Panc1 (cell line): ENCODE results near the gene SLCO3A1. TPM values are rescaled to one million over a fixed set of nuclear protein-coding genes. Genes with fewer than 3 reads are reported as not detected.
A peak's percentile ranks its signal among the peaks of the same experiment; 100 is the strongest.
"Not testable (repeated sequence)": the region's sequence is repeated elsewhere in the genome, so short reads cannot be mapped to it uniquely, and the experiment has no call there.

Experiments
- ATAC-seq: fragments of 200-7000 bp; cut with Tn5 transposase; 2 replicates; pipeline ENCODE4 v1.9.1; 2020; ENCODE audit warnings: mild to moderate bottlenecking, moderate library complexity
- BruUV-seq: library from RNA; stranded (reverse); fragments of 400-500 nt; replicated peaks from 2 replicates; lab custom pipeline; 2021; lab: Mats Ljungman, UMichigan
- CTCF ChIA-PET: fragments of 300-600 bp; sonication (Branson Sonifier 250); formaldehyde crosslinking; loops from one replicate; lab custom pipeline; 2022; ENCODE audit warnings: antibody characterized with exemption; lab: Charles Lee
- POLR2A ChIA-PET: fragments of 300-600 bp; sonication (Branson Sonifier 250); formaldehyde crosslinking; loops from one replicate; lab custom pipeline; 2022; ENCODE audit warnings: antibody characterized with exemption; lab: Charles Lee
- DNase-seq: peaks from one replicate; pipeline ENCODE4 v3.0.0-alpha.2; 2010; ENCODE audit warnings: low read depth, low spot score
- H3K27ac ChIP-seq: 2 replicates; pipeline ENCODE4 v1.5.1; 2011; ENCODE audit warnings: mild to moderate bottlenecking, low read length, inconsistent platforms
- H3K27me3 ChIP-seq: fragments of 200-500 bp; sonication (Bioruptor generic); 2 replicates; pipeline ENCODE4 v1.6.0; 2014; ENCODE audit warnings: low read length, inconsistent platforms; ENCODE audit not compliant: control insufficient read depth, insufficient read depth
- H3K36me3 ChIP-seq: fragments of 200-500 bp; sonication (Bioruptor generic); 2 replicates; pipeline ENCODE4 v1.5.1; 2014; ENCODE audit warnings: inconsistent platforms, mild to moderate bottlenecking, low read length, moderate library complexity; ENCODE audit not compliant: control insufficient read depth, insufficient read depth
- H3K4me1 ChIP-seq: 2 replicates; pipeline ENCODE4 v1.5.1; 2011; ENCODE audit warnings: inconsistent platforms, mild to moderate bottlenecking, low read length, moderate library complexity; ENCODE audit not compliant: control insufficient read depth, insufficient read depth
- H3K4me3 ChIP-seq, 2 experiments: 2 replicates each; pipeline ENCODE4 v1.5.1; 2011 to 2012; ENCODE audit warnings: low read depth in 2 of 2, low read length in 2 of 2, mild to moderate bottlenecking in 2 of 2, inconsistent platforms in 1 of 2, moderate library complexity in 1 of 2
- H3K9me3 ChIP-seq: fragments of 200-500 bp; sonication (Bioruptor generic); 2 replicates; pipeline ENCODE4 v1.5.1; 2014; ENCODE audit warnings: low read depth, mild to moderate bottlenecking, inconsistent platforms, low read length, moderate library complexity; ENCODE audit not compliant: control insufficient read depth, insufficient read depth
- POLR2AphosphoS5 ChIP-seq: IDR thresholded peaks from 2 replicates; pipeline ENCODE4 v1.6.1; 2012; ENCODE audit warnings: mild to moderate bottlenecking, low read depth, low read length, moderate library complexity
- SIN3A ChIP-seq: IDR thresholded peaks from 2 replicates; pipeline ENCODE4 v1.6.1; 2012; ENCODE audit warnings: low read depth, mild to moderate bottlenecking, low read length, moderate library complexity, borderline replicate concordance; ENCODE audit not compliant: insufficient read depth
- TCF7L2 ChIP-seq: IDR thresholded peaks from 2 replicates; pipeline ENCODE4 v1.6.1; 2011; ENCODE audit warnings: mild to moderate bottlenecking, low read depth, low read length, inconsistent platforms
- in situ Hi-C: cut with HindIII; loops from 2 replicates; pipeline ENCODE4 v1.10.0; 2016; ENCODE audit warnings: low sequenced_read_pairs, low pct_unique_long_range_greater_than_20kb
- intact Hi-C: fragments of 100-400 bp; cut with micrococcal nuclease; formaldehyde crosslinking; loops from one replicate; pipeline ENCODE4 v1.10.0; 2022; ENCODE audit not compliant: unreplicated experiment
- total RNA-seq: library from RNA; stranded (reverse); gene quantifications from one replicate; pipeline ENCODE4 v1.2.1, GENCODE V29; 2021; ENCODE audit not compliant: unreplicated experiment
- TF ChIP-seq, protein P1 (sequence below): fragments of 450-650 bp; IDR thresholded peaks from 2 replicates; pipeline ENCODE4 v1.5.1; 2017; ENCODE audit warnings: mild to moderate bottlenecking
- TF ChIP-seq, protein P2 (sequence below), 2 experiments: IDR thresholded peaks; 2 replicates each; pipeline ENCODE4 v1.6.1; 2011 to 2012; ENCODE audit warnings: low read depth in 2 of 2, control low read depth in 1 of 2, low read length in 1 of 2, mild to moderate bottlenecking in 1 of 2, moderate library complexity in 1 of 2; ENCODE audit not compliant: insufficient read depth in 1 of 2

SLCO3A1 gene
- total RNA-seq, 1 experiment from 2014 or later, result 20.6 TPM

DNA sequence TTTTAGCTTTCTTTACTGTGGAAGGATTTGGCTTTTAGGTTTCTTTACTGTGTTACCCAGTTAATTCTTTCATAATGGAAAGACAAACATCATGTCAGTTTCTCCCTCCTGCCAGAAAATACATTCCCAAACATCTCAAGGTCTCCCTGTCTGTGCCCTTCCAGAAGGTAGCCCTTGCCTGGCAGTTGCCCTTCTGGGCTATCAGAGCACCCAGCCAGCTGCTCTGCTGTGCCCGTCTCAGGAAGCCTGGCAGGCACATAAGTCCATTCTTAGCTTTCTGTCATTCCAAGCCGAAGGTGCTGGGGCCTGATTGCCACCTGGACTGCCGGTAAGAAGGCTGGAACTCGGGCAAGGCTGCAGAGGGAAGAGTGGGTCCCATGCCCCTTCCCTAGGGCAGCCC lies 203.4 kb downstream of the SLCO3A1 start:
- H3K27me3 ChIP-seq, result no peaks in the 10 kb centered on the region
- no peaks in the 10 kb centered on the region for H3K36me3 ChIP-seq
- ATAC-seq (no peak), DNase-seq (no peak)
- in situ Hi-C loops, result no loop called here
- POLR2A ChIA-PET, result no interaction called here
- no peak for TF ChIP-seq TCF7L2
- TF ChIP-seq SIN3A, result no peak
- TF ChIP-seq POLR2AphosphoS5, result no peak
- TF ChIP-seq, protein P1, sequence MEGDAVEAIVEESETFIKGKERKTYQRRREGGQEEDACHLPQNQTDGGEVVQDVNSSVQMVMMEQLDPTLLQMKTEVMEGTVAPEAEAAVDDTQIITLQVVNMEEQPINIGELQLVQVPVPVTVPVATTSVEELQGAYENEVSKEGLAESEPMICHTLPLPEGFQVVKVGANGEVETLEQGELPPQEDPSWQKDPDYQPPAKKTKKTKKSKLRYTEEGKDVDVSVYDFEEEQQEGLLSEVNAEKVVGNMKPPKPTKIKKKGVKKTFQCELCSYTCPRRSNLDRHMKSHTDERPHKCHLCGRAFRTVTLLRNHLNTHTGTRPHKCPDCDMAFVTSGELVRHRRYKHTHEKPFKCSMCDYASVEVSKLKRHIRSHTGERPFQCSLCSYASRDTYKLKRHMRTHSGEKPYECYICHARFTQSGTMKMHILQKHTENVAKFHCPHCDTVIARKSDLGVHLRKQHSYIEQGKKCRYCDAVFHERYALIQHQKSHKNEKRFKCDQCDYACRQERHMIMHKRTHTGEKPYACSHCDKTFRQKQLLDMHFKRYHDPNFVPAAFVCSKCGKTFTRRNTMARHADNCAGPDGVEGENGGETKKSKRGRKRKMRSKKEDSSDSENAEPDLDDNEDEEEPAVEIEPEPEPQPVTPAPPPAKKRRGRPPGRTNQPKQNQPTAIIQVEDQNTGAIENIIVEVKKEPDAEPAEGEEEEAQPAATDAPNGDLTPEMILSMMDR, result no peak
- no peaks in the 10 kb centered on the region for H3K4me1 ChIP-seq
- no peak overlapping the region for H3K4me3 ChIP-seq
- no TSS peak for BruUV-seq
- no peak overlapping the region for H3K27ac ChIP-seq
- CTCF ChIA-PET, result no interaction called here
- no peaks in the 10 kb centered on the region for H3K9me3 ChIP-seq
- intact Hi-C loops, result no loop called here

DNA sequence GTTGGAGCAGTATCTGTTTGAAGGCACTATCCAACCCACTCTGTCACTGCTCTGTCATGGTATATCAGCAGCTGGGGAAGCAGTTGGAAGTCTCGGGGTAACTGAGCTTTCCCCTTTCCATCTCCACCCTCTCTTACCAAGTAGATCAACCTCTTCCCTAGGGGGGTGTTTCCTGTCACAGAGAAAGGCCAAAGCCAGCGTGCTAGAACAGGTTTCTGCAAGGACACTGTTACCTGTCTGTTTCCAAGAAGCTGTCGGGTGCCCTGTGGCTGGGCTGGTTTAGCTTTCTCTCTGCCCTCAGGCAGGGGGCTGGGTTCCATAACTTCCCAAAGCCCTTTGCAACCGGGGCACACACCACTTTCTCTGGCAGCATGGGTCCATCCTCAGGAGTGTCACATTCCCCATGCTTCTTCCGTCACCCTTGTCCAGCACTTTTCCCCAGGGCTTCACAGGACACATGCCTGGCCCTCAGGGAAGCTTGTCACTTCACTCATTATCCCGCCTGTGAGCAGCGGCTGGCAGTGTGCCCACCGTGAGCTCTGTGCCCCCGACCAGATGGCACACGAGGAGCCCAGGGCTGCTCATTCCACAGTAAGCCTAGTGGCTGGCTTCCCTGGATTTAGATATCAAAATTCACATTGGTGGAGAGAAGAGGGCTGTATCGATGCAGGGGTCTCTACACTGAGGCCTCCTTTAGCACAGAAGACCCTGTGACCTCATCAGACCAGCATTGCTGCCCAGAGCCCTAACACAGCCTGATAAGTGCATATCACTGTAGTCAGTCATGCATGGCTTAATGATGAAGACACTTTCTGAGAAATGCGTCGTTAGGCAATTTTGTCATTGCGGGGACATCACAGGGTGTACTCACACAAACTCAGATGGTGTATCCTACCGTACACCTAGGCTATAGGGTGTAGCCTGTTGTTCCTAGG lies 205.8 kb downstream of the SLCO3A1 start:
- ATAC-seq, result 0 out of 2 replicates have a peak, but pooled peaks have one; percentile 21
- in situ Hi-C loops, result no loop called here
- ChIA-PET POLR2A (no interaction called here), CTCF (no interaction called here)
- TF ChIP-seq, protein P1, result no peak
- TF ChIP-seq, protein P2, sequence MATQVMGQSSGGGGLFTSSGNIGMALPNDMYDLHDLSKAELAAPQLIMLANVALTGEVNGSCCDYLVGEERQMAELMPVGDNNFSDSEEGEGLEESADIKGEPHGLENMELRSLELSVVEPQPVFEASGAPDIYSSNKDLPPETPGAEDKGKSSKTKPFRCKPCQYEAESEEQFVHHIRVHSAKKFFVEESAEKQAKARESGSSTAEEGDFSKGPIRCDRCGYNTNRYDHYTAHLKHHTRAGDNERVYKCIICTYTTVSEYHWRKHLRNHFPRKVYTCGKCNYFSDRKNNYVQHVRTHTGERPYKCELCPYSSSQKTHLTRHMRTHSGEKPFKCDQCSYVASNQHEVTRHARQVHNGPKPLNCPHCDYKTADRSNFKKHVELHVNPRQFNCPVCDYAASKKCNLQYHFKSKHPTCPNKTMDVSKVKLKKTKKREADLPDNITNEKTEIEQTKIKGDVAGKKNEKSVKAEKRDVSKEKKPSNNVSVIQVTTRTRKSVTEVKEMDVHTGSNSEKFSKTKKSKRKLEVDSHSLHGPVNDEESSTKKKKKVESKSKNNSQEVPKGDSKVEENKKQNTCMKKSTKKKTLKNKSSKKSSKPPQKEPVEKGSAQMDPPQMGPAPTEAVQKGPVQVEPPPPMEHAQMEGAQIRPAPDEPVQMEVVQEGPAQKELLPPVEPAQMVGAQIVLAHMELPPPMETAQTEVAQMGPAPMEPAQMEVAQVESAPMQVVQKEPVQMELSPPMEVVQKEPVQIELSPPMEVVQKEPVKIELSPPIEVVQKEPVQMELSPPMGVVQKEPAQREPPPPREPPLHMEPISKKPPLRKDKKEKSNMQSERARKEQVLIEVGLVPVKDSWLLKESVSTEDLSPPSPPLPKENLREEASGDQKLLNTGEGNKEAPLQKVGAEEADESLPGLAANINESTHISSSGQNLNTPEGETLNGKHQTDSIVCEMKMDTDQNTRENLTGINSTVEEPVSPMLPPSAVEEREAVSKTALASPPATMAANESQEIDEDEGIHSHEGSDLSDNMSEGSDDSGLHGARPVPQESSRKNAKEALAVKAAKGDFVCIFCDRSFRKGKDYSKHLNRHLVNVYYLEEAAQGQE (IDR thresholded peaks at IDR 0.05; ENCODE audit: insufficient read depth in 1 of 2, low read depth in 2 of 2, low read length in 1 of 2), result no peak
- TF ChIP-seq POLR2AphosphoS5, result no peak
- TF ChIP-seq SIN3A, result no peak
- TF ChIP-seq TCF7L2, result no peak
- H3K4me1 ChIP-seq, result no peaks in the 10 kb centered on the region
- DNase-seq, result no peak
- intact Hi-C loops, result no loop called here
- H3K27ac ChIP-seq, result no peak overlapping the region
- BruUV-seq, result no TSS peak
- no peaks in the 10 kb centered on the region for H3K36me3 ChIP-seq
- no peaks in the 10 kb centered on the region for H3K9me3 ChIP-seq
- H3K4me3 ChIP-seq, result no peak overlapping the region
- no peaks in the 10 kb centered on the region for H3K27me3 ChIP-seq

DNA sequence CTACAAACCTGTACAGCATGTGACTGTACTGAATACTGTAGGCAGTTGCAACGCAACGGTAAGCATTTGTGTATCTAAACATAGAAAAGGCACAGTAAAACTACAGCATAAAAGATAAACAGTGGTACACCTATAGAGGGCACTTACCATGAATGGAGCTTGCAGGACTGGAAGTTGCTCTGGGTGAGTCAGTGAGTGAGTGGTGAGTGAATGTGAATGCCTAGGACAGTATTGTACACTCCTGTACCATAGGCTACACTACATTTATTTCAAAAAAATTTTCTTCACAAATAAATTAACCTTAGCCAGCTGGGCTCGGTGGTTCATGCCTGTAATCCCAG lies 206.4 kb downstream of the SLCO3A1 start:
- H3K36me3 ChIP-seq, H3K4me3 ChIP-seq, ATAC-seq, CTCF ChIA-PET, POLR2A ChIA-PET, H3K27me3 ChIP-seq, DNase-seq, H3K9me3 ChIP-seq, BruUV-seq, H3K27ac ChIP-seq, intact Hi-C loops, H3K4me1 ChIP-seq, in situ Hi-C loops: not testable (repeated sequence)
